ENCODE data around the gene CFAP54. TPM values are rescaled to one million over a fixed set of nuclear protein-coding genes. Genes with fewer than 3 reads are reported as not detected.

Gene CFAP54
- total and polyA plus RNA-seq, 2 of the 4 experiments (the other 2 are of a cell fraction): 0.18 to 0.41 TPM

DNA sequence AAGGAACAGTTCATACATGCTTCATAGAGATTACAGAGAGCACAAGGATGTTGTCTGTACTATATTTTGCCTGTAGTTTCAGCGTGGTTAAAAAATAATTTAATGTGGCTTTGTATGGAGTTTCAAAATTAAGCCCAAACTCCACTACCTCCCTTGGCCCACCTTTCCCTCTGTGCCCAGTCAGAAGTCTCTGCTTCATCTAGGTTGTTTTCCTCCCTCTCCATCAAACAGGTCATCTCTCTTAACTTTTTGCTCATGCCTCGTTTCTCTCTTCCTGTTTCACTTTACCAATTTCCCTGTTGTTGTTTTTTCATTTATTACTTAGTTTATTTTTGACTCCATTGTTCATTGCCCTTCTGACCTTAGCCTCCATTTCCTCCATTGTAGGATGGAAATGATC, 322.8 kb downstream of the CFAP54 start:
- in situ Hi-C loops (cut with MboI; ENCODE audit: low sequenced_read_pairs): no loop called here
- no peak overlapping the region for H3K18ac ChIP-seq (ENCODE audit: low read depth, low read length)
- H2BK20ac ChIP-seq (ENCODE audit: low read depth, low read length): no peak overlapping the region
- H2AK9ac ChIP-seq (replicated peaks; ENCODE audit: low read depth, low read length, poor library complexity): no peak overlapping the region
- no peak overlapping the region for H3K4me2 ChIP-seq (ENCODE audit: low read depth, low read length)
- BruUV-seq (replicated peaks): no TSS peak
- ATAC-seq (ENCODE audit: low read depth) (no peak), DNase-seq (no peak)
- H3K9me1 ChIP-seq (ENCODE audit: insufficient read depth, low read length): no peaks in the 10 kb centered on the region
- H4K5ac ChIP-seq (ENCODE audit: low read depth, low read length): no peak overlapping the region
- intact Hi-C loops (cut with micrococcal nuclease): no loop called here
- H2AFZ ChIP-seq (replicated peaks; ENCODE audit: low read length, poor library complexity): no peak overlapping the region
- no peak overlapping the region for H2AK5ac ChIP-seq (ENCODE audit: low read depth, low read length)
- H2BK5ac ChIP-seq (ENCODE audit: low read depth, low read length, poor library complexity, severe bottlenecking): no peak overlapping the region
- no peaks in the 10 kb centered on the region for H3K27me3 ChIP-seq (ENCODE audit: control insufficient read depth, insufficient read depth, low read length)
- no peak overlapping the region for H3K9ac ChIP-seq (ENCODE audit: low read depth, low read length)
- dilution Hi-C loops (cut with HindIII; ENCODE audit: low sequenced_read_pairs, unreplicated experiment): no loop called here
- no peak overlapping the region for H2BK15ac ChIP-seq (ENCODE audit: low read depth, low read length)
- no peak overlapping the region for H2BK120ac ChIP-seq (ENCODE audit: low read depth, low read length)
- ChIA-PET POLR2A (ENCODE audit: unreplicated experiment) (no interaction called here), CTCF (interaction anchor here (0.7 kb wide), 1 partner anchor 172 kb away, joined by 5 read pairs; no protein-coding TSS in a partner anchor)
- no peaks in the 10 kb centered on the region for H3K9me3 ChIP-seq (ENCODE audit: control insufficient read depth, insufficient read depth, low read length)
- no peak overlapping the region for H3K56ac ChIP-seq (ENCODE audit: extremely low read depth, insufficient read depth, low read length)
- H3K79me1 ChIP-seq (ENCODE audit: low read depth in 1 of 2, low read length in 2 of 2): no peaks in the 10 kb centered on the region
- no peak for TF ChIP-seq CEBPB (IDR thresholded peaks at IDR 0.05; ENCODE audit: low read depth, low read length)
- TF ChIP-seq RAD21 (IDR thresholded peaks at IDR 0.05; ENCODE audit: low read length): no peak
- no peak for TF ChIP-seq MAFK (IDR thresholded peaks at IDR 0.05; ENCODE audit: low read depth, low read length)
- TF ChIP-seq RCOR1 (IDR thresholded peaks at IDR 0.05; ENCODE audit: insufficient replicate concordance, low read length): no peak
- TF ChIP-seq FOS (IDR thresholded peaks at IDR 0.05; ENCODE audit: low read depth, low read length): no peak
- TF ChIP-seq SMC3 (IDR thresholded peaks at IDR 0.05; ENCODE audit: low read depth, low read length): no peak
- TF ChIP-seq, protein P1, sequence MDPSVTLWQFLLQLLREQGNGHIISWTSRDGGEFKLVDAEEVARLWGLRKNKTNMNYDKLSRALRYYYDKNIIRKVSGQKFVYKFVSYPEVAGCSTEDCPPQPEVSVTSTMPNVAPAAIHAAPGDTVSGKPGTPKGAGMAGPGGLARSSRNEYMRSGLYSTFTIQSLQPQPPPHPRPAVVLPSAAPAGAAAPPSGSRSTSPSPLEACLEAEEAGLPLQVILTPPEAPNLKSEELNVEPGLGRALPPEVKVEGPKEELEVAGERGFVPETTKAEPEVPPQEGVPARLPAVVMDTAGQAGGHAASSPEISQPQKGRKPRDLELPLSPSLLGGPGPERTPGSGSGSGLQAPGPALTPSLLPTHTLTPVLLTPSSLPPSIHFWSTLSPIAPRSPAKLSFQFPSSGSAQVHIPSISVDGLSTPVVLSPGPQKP (IDR thresholded peaks at IDR 0.05; ENCODE audit: borderline replicate concordance, low read depth, low read length): no peak
- no peak for TF ChIP-seq RFX5 (IDR thresholded peaks at IDR 0.05; ENCODE audit: low read depth, low read length)
- TF ChIP-seq MXI1 (IDR thresholded peaks at IDR 0.05; ENCODE audit: borderline replicate concordance, low read depth, low read length): no peak
- no peak for TF ChIP-seq NFE2L2 (IDR thresholded peaks at IDR 0.05; ENCODE audit: low read depth, low read length)
- TF ChIP-seq, protein P2, sequence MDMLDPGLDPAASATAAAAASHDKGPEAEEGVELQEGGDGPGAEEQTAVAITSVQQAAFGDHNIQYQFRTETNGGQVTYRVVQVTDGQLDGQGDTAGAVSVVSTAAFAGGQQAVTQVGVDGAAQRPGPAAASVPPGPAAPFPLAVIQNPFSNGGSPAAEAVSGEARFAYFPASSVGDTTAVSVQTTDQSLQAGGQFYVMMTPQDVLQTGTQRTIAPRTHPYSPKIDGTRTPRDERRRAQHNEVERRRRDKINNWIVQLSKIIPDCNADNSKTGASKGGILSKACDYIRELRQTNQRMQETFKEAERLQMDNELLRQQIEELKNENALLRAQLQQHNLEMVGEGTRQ (IDR thresholded peaks at IDR 0.05; ENCODE audit: low read depth, low read length): no peak
- no peaks in the 10 kb centered on the region for H3K4me1 ChIP-seq (ENCODE audit: control insufficient read depth, insufficient read depth, low read length)
- H3K27ac ChIP-seq (ENCODE audit: insufficient read depth, low read length): no peak overlapping the region
- H3K36me3 ChIP-seq (ENCODE audit: control insufficient read depth, insufficient read depth, low read length): no peaks in the 10 kb centered on the region
- no peak overlapping the region for H4K8ac ChIP-seq (ENCODE audit: low read depth in 2 of 2, low read length in 2 of 2)
- no peak overlapping the region for H3K23ac ChIP-seq (ENCODE audit: low read depth, low read length)
- no peaks in the 10 kb centered on the region for H4K20me1 ChIP-seq (ENCODE audit: insufficient read depth, low read length)
- no peak overlapping the region for H4K91ac ChIP-seq (ENCODE audit: insufficient read depth, low read depth, low read length)
- no peak overlapping the region for H3K14ac ChIP-seq (replicated peaks; ENCODE audit: low read depth, low read length)
- no peak overlapping the region for H3K4me3 ChIP-seq (ENCODE audit: insufficient read depth, low read depth, low read length)
- no CpG with 5 or more reads among the region's 2 CpGs for WGBS, 2 experiments (ENCODE audit: extremely low coverage in 2 of 2, insufficient read length in 1 of 2)
- no peak overlapping the region for H3K4ac ChIP-seq (ENCODE audit: low read depth, low read length)

Measured in IMR-90 (cell line).